ENCODE data around the gene KRT76.

KRT76 gene

GRCh38 chr12:52730383-52730782 is 46.8 kb downstream of the KRT76 start:
- no peak for TF ChIP-seq CTCF (IDR thresholded peaks at IDR 0.05; ENCODE audit: control extremely low read depth, extremely low read depth, low read depth, missing control alignments)
- no peak for DNase-seq (ENCODE audit: extremely low spot score)
- ChIA-PET POLR2A (no interaction called here), CTCF (no interaction called here)

GRCh38 chr12:52729147-52729546 is 48.0 kb downstream of the KRT76 start:
- ChIA-PET CTCF (interaction anchor here (1.0 to 1.2 kb wide), 2 partner anchors 13 to 24 kb away, joined by 3 to 4 read pairs; no protein-coding TSS in a partner anchor), POLR2A (no interaction called here)
- no peak for DNase-seq (ENCODE audit: extremely low spot score)
- no peak for TF ChIP-seq CTCF (IDR thresholded peaks at IDR 0.05; ENCODE audit: control extremely low read depth, extremely low read depth, low read depth, missing control alignments)

GRCh38 chr12:52728374-52728773 is 48.8 kb downstream of the KRT76 start:
- CTCF ChIA-PET = interaction anchor here (1.2 kb wide), 1 partner anchor 25 kb away, joined by 3 read pairs; no protein-coding TSS in a partner anchor
- POLR2A ChIA-PET = no interaction called here
- DNase-seq (ENCODE audit: extremely low spot score) = no peak
- no peak for TF ChIP-seq CTCF (IDR thresholded peaks at IDR 0.05; ENCODE audit: control extremely low read depth, extremely low read depth, low read depth, missing control alignments)

DNA sequence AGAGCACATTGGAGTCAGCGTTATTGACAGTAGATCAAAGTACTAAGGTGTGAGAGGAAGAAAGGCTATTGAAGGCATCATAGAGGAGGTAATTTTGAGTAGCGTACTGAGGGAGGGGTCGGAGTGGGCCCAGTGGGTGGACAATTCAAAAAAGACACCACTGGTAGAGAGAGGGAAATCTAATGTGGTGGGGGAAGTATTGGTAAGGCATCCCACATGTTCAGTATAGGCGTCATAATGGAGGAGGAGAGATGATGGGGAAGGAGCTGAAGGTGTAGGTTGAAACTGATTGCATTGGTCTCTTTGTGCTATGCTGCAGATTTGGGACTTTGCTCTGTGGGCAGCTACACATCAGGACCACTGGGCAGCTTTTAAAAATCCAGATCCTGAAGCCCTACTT is 50.1 kb downstream of the KRT76 start:
- ChIA-PET CTCF (no interaction called here), POLR2A (no interaction called here)
- DNase-seq (ENCODE audit: extremely low spot score) = no peak
- no peak for TF ChIP-seq CTCF (IDR thresholded peaks at IDR 0.05; ENCODE audit: control extremely low read depth, extremely low read depth, low read depth, missing control alignments)

DNA sequence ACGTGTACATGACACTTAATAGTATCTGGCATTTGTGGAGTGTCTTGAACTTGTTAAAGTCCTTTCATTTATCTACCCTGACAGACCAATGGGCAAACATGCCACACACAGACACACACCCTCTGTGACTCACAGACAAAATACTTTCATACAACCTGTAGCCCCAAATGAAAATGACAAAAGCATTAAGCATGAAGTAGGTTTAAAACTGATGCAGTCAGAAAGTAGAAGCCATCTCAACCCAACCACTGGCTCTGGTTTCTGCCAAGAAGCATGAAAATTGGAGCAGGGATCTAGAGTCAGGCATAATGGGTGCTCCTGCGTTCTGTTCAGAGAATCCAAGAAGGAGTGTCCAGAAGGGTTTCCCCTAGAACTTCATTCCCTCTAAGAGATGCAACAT is 50.7 kb downstream of the KRT76 start:
- ChIA-PET POLR2A (no interaction called here), CTCF (no interaction called here)
- no peak for DNase-seq (ENCODE audit: extremely low spot score)
- no peak for TF ChIP-seq CTCF (IDR thresholded peaks at IDR 0.05; ENCODE audit: control extremely low read depth, extremely low read depth, low read depth, missing control alignments)

- no peak for TF ChIP-seq CTCF (IDR thresholded peaks at IDR 0.05; ENCODE audit: control extremely low read depth, extremely low read depth, low read depth, missing control alignments)
- CTCF ChIA-PET = no interaction called here
- POLR2A ChIA-PET = no interaction called here
- DNase-seq (ENCODE audit: extremely low spot score) = no peak
These were observed 52.8 kb downstream of the KRT76 start for GRCh38 chr12:52724384-52724783.

DNA sequence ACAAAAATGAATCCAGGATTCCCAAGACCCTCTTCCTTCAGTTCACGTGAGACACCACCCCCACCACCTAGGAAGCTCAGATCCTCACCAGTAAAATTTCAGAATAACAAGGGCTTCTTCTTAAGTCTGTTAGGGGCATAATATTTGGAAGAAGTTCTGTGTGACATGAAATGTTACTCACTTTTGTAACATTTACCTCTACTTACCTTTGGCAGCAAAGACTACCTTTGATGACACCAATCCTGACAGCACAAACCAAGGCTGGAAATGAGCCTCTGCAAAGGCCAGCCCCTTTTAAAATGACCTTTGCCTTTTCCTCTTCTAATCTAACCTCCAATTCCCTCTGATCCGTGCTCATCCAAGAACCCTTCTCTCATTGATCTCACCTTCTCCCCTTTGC is 54.5 kb downstream of the KRT76 start:
- CTCF ChIA-PET = no interaction called here
- no peak for DNase-seq (ENCODE audit: extremely low spot score)
- no peak for TF ChIP-seq CTCF (IDR thresholded peaks at IDR 0.05; ENCODE audit: control extremely low read depth, extremely low read depth, low read depth, missing control alignments)
- POLR2A ChIA-PET = no interaction called here
